Gastrocnemius medialis (tissue), 4 donors: Measurements from ENCODE around the gene LAPTM4A.

Experiments
- POLR2A ChIP-seq, 2 donors: fragments of 450-650 bp; IDR thresholded peaks; one replicate each; pipeline ENCODE4 v1.6.1; 2017; ENCODE audit warnings: antibody characterized with exemption in 2 of 2, mild to moderate bottlenecking in 2 of 2, moderate library complexity in 2 of 2
- TF ChIP-seq, protein P1 (sequence below), 5 experiments: fragments of 450-650 bp in 3 of 5; fragments of 200-600 bp in 2 of 5; sonication (generic) in 2 of 5; IDR thresholded peaks in 4 of 5; conservative IDR thresholded peaks in 1 of 5; 1 replicate in 4 of 5; 2 replicates in 1 of 5; pipeline ENCODE4 v1.5.1; 2016 to 2019; ENCODE audit warnings: antibody characterized with exemption in 5 of 5, mild to moderate bottlenecking in 3 of 5, moderate library complexity in 3 of 5

DNA sequence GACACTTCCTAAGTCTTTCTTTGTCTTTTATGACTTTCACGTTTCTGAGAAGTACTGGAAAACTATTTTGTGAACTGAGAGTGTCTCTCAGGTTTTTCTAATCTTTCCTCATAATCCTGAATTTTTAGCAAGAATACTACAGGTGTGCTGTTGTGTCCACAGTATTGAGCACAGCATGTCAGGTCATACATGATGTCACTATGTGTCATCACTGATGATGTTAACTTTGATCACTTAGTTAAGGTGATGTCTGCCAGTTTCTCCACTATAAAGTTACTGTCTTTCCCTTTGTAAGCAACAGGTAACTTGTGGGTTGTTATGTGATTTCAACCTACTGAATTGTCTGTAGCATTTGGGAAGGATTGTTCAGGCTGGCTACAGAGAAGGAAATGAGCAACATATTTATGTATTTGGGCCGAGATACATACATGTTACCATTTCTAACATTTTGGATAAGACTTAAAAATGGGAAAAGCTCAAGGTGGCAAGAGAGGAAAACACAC lies 50.0 kb downstream of the LAPTM4A start:
- TF ChIP-seq, protein P1, sequence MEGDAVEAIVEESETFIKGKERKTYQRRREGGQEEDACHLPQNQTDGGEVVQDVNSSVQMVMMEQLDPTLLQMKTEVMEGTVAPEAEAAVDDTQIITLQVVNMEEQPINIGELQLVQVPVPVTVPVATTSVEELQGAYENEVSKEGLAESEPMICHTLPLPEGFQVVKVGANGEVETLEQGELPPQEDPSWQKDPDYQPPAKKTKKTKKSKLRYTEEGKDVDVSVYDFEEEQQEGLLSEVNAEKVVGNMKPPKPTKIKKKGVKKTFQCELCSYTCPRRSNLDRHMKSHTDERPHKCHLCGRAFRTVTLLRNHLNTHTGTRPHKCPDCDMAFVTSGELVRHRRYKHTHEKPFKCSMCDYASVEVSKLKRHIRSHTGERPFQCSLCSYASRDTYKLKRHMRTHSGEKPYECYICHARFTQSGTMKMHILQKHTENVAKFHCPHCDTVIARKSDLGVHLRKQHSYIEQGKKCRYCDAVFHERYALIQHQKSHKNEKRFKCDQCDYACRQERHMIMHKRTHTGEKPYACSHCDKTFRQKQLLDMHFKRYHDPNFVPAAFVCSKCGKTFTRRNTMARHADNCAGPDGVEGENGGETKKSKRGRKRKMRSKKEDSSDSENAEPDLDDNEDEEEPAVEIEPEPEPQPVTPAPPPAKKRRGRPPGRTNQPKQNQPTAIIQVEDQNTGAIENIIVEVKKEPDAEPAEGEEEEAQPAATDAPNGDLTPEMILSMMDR (IDR thresholded peaks at IDR 0.05 in 4 of 5, conservative IDR thresholded peaks at IDR 0.05 in 1 of 5) = no peak
- TF ChIP-seq POLR2A (IDR thresholded peaks at IDR 0.05) = no peak
